ENCODE results near the gene THEMIS.
A peak's percentile ranks its signal among the peaks of the same experiment; 100 is the strongest.

THEMIS gene

GRCh38 chr6:127904160-127904559, 3.3 kb upstream of the THEMIS start:
- no peaks in the 10 kb centered on the region for H4K20me1 ChIP-seq (ENCODE audit: insufficient read depth, low read length)
- peaks cover 2% of the 10 kb centered on the region for H3K9me3 ChIP-seq (ENCODE audit: insufficient read depth, low read length, severe bottlenecking)
- no peak overlapping the region for H2AFZ ChIP-seq (ENCODE audit: low read depth, low read length)
- peaks cover 28% of the 10 kb centered on the region for H3K4me1 ChIP-seq (ENCODE audit: insufficient read depth, low read length)
- H3K79me2 ChIP-seq (ENCODE audit: insufficient read depth, low read length) = peaks cover 5% of the 10 kb centered on the region
- no peaks in the 10 kb centered on the region for H3K36me3 ChIP-seq (ENCODE audit: insufficient read depth, low read length)
- H3K4me2 ChIP-seq (ENCODE audit: insufficient read depth, low read length) = no peak overlapping the region
- H3K27me3 ChIP-seq (ENCODE audit: insufficient read depth, low read length, poor library complexity) = no peaks in the 10 kb centered on the region
- H3K27ac ChIP-seq (ENCODE audit: low read length) = no peak overlapping the region
- no peak overlapping the region for H3K9ac ChIP-seq (ENCODE audit: low read depth, low read length)
- ATAC-seq (ENCODE audit: insufficient read depth, low read depth) (no peak), DNase-seq (no peak)
- TF ChIP-seq CTCF (IDR thresholded peaks at IDR 0.05; ENCODE audit: borderline replicate concordance, extremely low read depth, low read length, poor library complexity, severe bottlenecking) = no peak
- no peak for TF ChIP-seq EZH2 (IDR thresholded peaks at IDR 0.05; ENCODE audit: borderline replicate concordance, low read depth, low read length, severe bottlenecking)
- no peak overlapping the region for H3K4me3 ChIP-seq (ENCODE audit: low read depth in 1 of 2, low read length in 2 of 2)

GRCh38 chr6:127902933-127903332, 2.1 kb upstream of the THEMIS start:
- DNase-seq (no peak), ATAC-seq (ENCODE audit: insufficient read depth, low read depth) (no peak)
- Histone ChIP-seq H3K9me3 (ENCODE audit: insufficient read depth, low read length, severe bottlenecking) (no peaks in the 10 kb centered on the region), H3K4me2 (ENCODE audit: insufficient read depth, low read length) (no peak overlapping the region), H3K27ac (ENCODE audit: low read length) (no peak overlapping the region), H4K20me1 (ENCODE audit: insufficient read depth, low read length) (no peaks in the 10 kb centered on the region), H3K36me3 (ENCODE audit: insufficient read depth, low read length) (no peaks in the 10 kb centered on the region), H3K27me3 (ENCODE audit: insufficient read depth, low read length, poor library complexity) (no peaks in the 10 kb centered on the region), H3K4me1 (ENCODE audit: insufficient read depth, low read length) (peaks cover 37% of the 10 kb centered on the region), H3K79me2 (ENCODE audit: insufficient read depth, low read length) (peaks cover 17% of the 10 kb centered on the region), H3K9ac (ENCODE audit: low read depth, low read length) (no peak overlapping the region), H3K4me3 (ENCODE audit: low read depth in 1 of 2, low read length in 2 of 2) (no peak overlapping the region), H2AFZ (ENCODE audit: low read depth, low read length) (no peak overlapping the region)
- no peak for TF ChIP-seq CTCF (IDR thresholded peaks at IDR 0.05; ENCODE audit: borderline replicate concordance, extremely low read depth, low read length, poor library complexity, severe bottlenecking)
- no peak for TF ChIP-seq EZH2 (IDR thresholded peaks at IDR 0.05; ENCODE audit: borderline replicate concordance, low read depth, low read length, severe bottlenecking)

GRCh38 chr6:127897484-127897883, 3.4 kb downstream of the THEMIS start:
- H3K4me3 ChIP-seq (ENCODE audit: low read depth in 1 of 2, low read length in 2 of 2) = peak overlapping the region in 1 of 2 experiments; percentile 21; a peak in 1 of 4 replicates
- peak overlapping the region; percentile 63 for H3K4me2 ChIP-seq (ENCODE audit: insufficient read depth, low read length)
- ATAC-seq (ENCODE audit: insufficient read depth, low read depth) = no peak
- TF ChIP-seq CTCF (IDR thresholded peaks at IDR 0.05; ENCODE audit: borderline replicate concordance, extremely low read depth, low read length, poor library complexity, severe bottlenecking) = no peak
- no peak for TF ChIP-seq EZH2 (IDR thresholded peaks at IDR 0.05; ENCODE audit: borderline replicate concordance, low read depth, low read length, severe bottlenecking)
- no peaks in the 10 kb centered on the region for H3K36me3 ChIP-seq (ENCODE audit: insufficient read depth, low read length)
- H3K4me1 ChIP-seq (ENCODE audit: insufficient read depth, low read length) = peaks cover 56% of the 10 kb centered on the region
- H3K27ac ChIP-seq (ENCODE audit: low read length) = no peak overlapping the region
- H2AFZ ChIP-seq (ENCODE audit: low read depth, low read length) = no peak overlapping the region
- H3K9me3 ChIP-seq (ENCODE audit: insufficient read depth, low read length, severe bottlenecking) = no peaks in the 10 kb centered on the region
- no peak for DNase-seq
- no peaks in the 10 kb centered on the region for H3K27me3 ChIP-seq (ENCODE audit: insufficient read depth, low read length, poor library complexity)
- H4K20me1 ChIP-seq (ENCODE audit: insufficient read depth, low read length) = no peaks in the 10 kb centered on the region
- H3K9ac ChIP-seq (ENCODE audit: low read depth, low read length) = no peak overlapping the region
- H3K79me2 ChIP-seq (ENCODE audit: insufficient read depth, low read length) = peaks cover 46% of the 10 kb centered on the region

GRCh38 chr6:127894051-127894450, 6.8 kb downstream of the THEMIS start:
- Histone ChIP-seq H3K79me2 (ENCODE audit: insufficient read depth, low read length) (peaks cover 56% of the 10 kb centered on the region), H4K20me1 (ENCODE audit: insufficient read depth, low read length) (no peaks in the 10 kb centered on the region), H2AFZ (ENCODE audit: low read depth, low read length) (no peak overlapping the region), H3K4me1 (ENCODE audit: insufficient read depth, low read length) (peaks cover 31% of the 10 kb centered on the region), H3K4me2 (ENCODE audit: insufficient read depth, low read length) (peak overlapping the region; percentile 1; the same call in 1 of the 2 replicates), H3K36me3 (ENCODE audit: insufficient read depth, low read length) (no peaks in the 10 kb centered on the region), H3K9me3 (ENCODE audit: insufficient read depth, low read length, severe bottlenecking) (no peaks in the 10 kb centered on the region), H3K27me3 (ENCODE audit: insufficient read depth, low read length, poor library complexity) (no peaks in the 10 kb centered on the region), H3K27ac (ENCODE audit: low read length) (no peak overlapping the region), H3K4me3 (ENCODE audit: low read depth in 1 of 2, low read length in 2 of 2) (no peak overlapping the region), H3K9ac (ENCODE audit: low read depth, low read length) (no peak overlapping the region)
- no peak for TF ChIP-seq EZH2 (IDR thresholded peaks at IDR 0.05; ENCODE audit: borderline replicate concordance, low read depth, low read length, severe bottlenecking)
- no peak for TF ChIP-seq CTCF (IDR thresholded peaks at IDR 0.05; ENCODE audit: borderline replicate concordance, extremely low read depth, low read length, poor library complexity, severe bottlenecking)
- no peak; the same call in 2 of the 3 replicates for ATAC-seq (ENCODE audit: insufficient read depth, low read depth)
- DNase-seq = no peak

Measured in DND-41 (cell line).